GM12878 (cell line): ENCODE results near the gene GUK1. TPM values are rescaled to one million over a fixed set of nuclear protein-coding genes. Genes with fewer than 3 reads are reported as not detected.
A peak's percentile ranks its signal among the peaks of the same experiment; 100 is the strongest.

Experiments used
- ATAC-seq: fragments of 200-7000 bp; cut with Tn5 transposase; 3 replicates; pipeline ENCODE4 v1.9.1; 2020; ENCODE audit warnings: mild to moderate bottlenecking, moderate library complexity
- BruUV-seq: library from RNA; stranded (reverse); fragments of 400-500 nt; replicated peaks from 2 replicates; lab custom pipeline; 2021; lab: Mats Ljungman, UMichigan
- CTCF ChIA-PET: fragments of 300-600 bp; sonication (Branson Sonifier 250); formaldehyde crosslinking; extraction: SDS; loops from one replicate; lab custom pipeline; 2021; ENCODE audit warnings: inconsistent platforms; lab: Yijun Ruan, JAX
- POLR2A ChIA-PET: fragments of 350-600 bp; formaldehyde crosslinking; extraction: SDS; loops from one replicate; lab custom pipeline; 2021; ENCODE audit warnings: inconsistent platforms; lab: Charles Lee
- RAD21 ChIA-PET: fragments of 300-600 bp; sonication (Branson Sonifier 250); formaldehyde crosslinking; loops from one replicate; lab custom pipeline; 2023; ENCODE audit warnings: antibody characterized with exemption; ENCODE audit not compliant: unreplicated experiment; lab: Charles Lee
- SMC1A ChIA-PET: fragments of 300-600 bp; sonication (Branson Sonifier 250); formaldehyde crosslinking; loops from one replicate; lab custom pipeline; 2023; ENCODE audit not compliant: unreplicated experiment, uncharacterized antibody; lab: Charles Lee
- DNase-seq: peaks from one replicate; pipeline ENCODE4 v3.0.0-alpha.2; 2011; ENCODE audit warnings: low read depth, low spot score
- FAIRE-seq: peaks from 3 replicates; lab custom pipeline; 2011; peaks lifted over from hg19 to GRCh38; lab: Jason Lieb, UNC
- H2AFZ ChIP-seq: 2 replicates; pipeline ENCODE4 v1.6.0; 2011; ENCODE audit warnings: low read depth, low read length, control low read depth; ENCODE audit not compliant: control insufficient read depth
- H3K27ac ChIP-seq: 2 replicates; pipeline ENCODE4 v1.5.1; 2011; ENCODE audit warnings: control low read depth; ENCODE audit not compliant: control insufficient read depth, insufficient read depth
- H3K27me3 ChIP-seq, 2 experiments: replicated peaks in 1 of 2; 2 replicates each; pipeline versions ENCODE4 v1.6.0 to v1.6.1; 2011; ENCODE audit warnings: low read length in 1 of 2; ENCODE audit not compliant: control insufficient read depth in 2 of 2, insufficient read depth in 2 of 2
- H3K36me3 ChIP-seq, 2 experiments: 2 replicates each; pipeline ENCODE4 v1.5.1; 2011; ENCODE audit warnings: low read length in 1 of 2; ENCODE audit not compliant: control insufficient read depth in 2 of 2, insufficient read depth in 2 of 2
- H3K4me1 ChIP-seq: 2 replicates; pipeline ENCODE4 v1.6.1; 2011; ENCODE audit warnings: mild to moderate bottlenecking, low read length, moderate library complexity, mixed read lengths; ENCODE audit not compliant: control insufficient read depth, insufficient read depth
- H3K4me2 ChIP-seq: 2 replicates; pipeline ENCODE4 v1.6.0; 2011; ENCODE audit warnings: control low read depth; ENCODE audit not compliant: control insufficient read depth, insufficient read depth
- H3K4me3 ChIP-seq: fragments of 200-600 bp; sonication (generic); 2 replicates; pipeline ENCODE4 v1.5.1; 2016
- H3K79me2 ChIP-seq: 2 replicates; pipeline ENCODE4 v1.6.0; 2011; ENCODE audit warnings: low read length; ENCODE audit not compliant: control insufficient read depth, insufficient read depth
- H3K9ac ChIP-seq: 2 replicates; pipeline ENCODE4 v1.8.0; 2011; ENCODE audit warnings: low read length, control low read depth, mixed read lengths; ENCODE audit not compliant: control insufficient read depth, insufficient read depth
- H3K9me3 ChIP-seq: replicated peaks from 3 replicates; pipeline ENCODE4 v1.5.1; 2011; ENCODE audit warnings: mild to moderate bottlenecking, low read length; ENCODE audit not compliant: control insufficient read depth, insufficient read depth
- H4K20me1 ChIP-seq: 2 replicates; pipeline ENCODE4 v1.6.0; 2011; ENCODE audit not compliant: control insufficient read depth, insufficient read depth
- JUND ChIP-seq: IDR thresholded peaks from 2 replicates; pipeline ENCODE4 v1.6.1; 2012; ENCODE audit warnings: low read depth, mild to moderate bottlenecking, low read length, improper control_type of control experiment, moderate library complexity
- KDM1A ChIP-seq: fragments of 200-600 bp; sonication (generic); IDR thresholded peaks from 2 replicates; pipeline ENCODE4 v1.6.1; 2016; ENCODE audit warnings: borderline replicate concordance
- MEF2B ChIP-seq: fragments of 450-650 bp; IDR thresholded peaks from 2 replicates; pipeline ENCODE4 v1.6.1; 2018; ENCODE audit warnings: mild to moderate bottlenecking, moderate library complexity; ENCODE audit not compliant: partially characterized antibody, poor library complexity, severe bottlenecking
- POLR2AphosphoS5 ChIP-seq: IDR thresholded peaks from 2 replicates; pipeline ENCODE4 v1.6.1; 2011; ENCODE audit warnings: mild to moderate bottlenecking, low read length, inconsistent platforms
- WGBS: methylation state at CpG from one replicate; pipeline ENCODE4 v1.1.6; 2016; ENCODE audit warnings: low lambda C conversion rate; ENCODE audit not compliant: insufficient replicate concordance, insufficient coverage; ENCODE audit errors: missing lambda C conversion rate; 5-methylcytosine and 5-hydroxymethylcytosine counted together
- in situ Hi-C: fragments of 300-500 bp; cut with MboI; formaldehyde crosslinking; loops from 9 replicates; pipeline ENCODE4 v1.14.3; 2018; ENCODE audit warnings: mixed read lengths
- intact Hi-C: fragments of 100-400 bp; cut with micrococcal nuclease; formaldehyde crosslinking; loops from one replicate; pipeline ENCODE4 v1.14.2; 2022; ENCODE audit not compliant: unreplicated experiment
- polyA plus RNA-seq, 11 experiments: library from polyadenylated mRNA; depleted of rRNA in 4 of 11; unstranded in 6 of 11; stranded (reverse) in 5 of 11; fragments of >200 nt; fragmentation: Nextera tagmentation in 4 of 11; fragmentation: Illumina TruSeq in 1 of 11; extraction: Ambion mirVana in 4 of 11; extraction: Trizol in 1 of 11; gene quantifications; 1 replicate in 1 of 11; 2 replicates in 10 of 11; pipeline versions ENCODE4 v1.2.1 to v1.2.3, GENCODE V29; 2011 to 2016; ENCODE audit warnings: inconsistent platforms in 2 of 11, missing spikeins in 2 of 11, low read depth in 1 of 11
- total RNA-seq, 4 experiments: library from RNA; depleted of rRNA in 3 of 4; stranded (reverse); fragments of >200 nt in 3 of 4; fragmentation: Illumina TruSeq in 1 of 4; extraction: Trizol in 1 of 4; gene quantifications; 2 replicates each; pipeline versions ENCODE4 v1.2.1 to v1.2.3, GENCODE V29; 2013 to 2021

Gene GUK1
- total and polyA plus RNA-seq, 10 of the 15 experiments (the other 5 are each of a cell fraction or from before 2014, with no cell fraction given), result 6.3 to 357 (median 203) TPM

GRCh38 chr1:228123505-228123904, 16.6 kb upstream of the GUK1 start:
- SMC1A ChIA-PET, result interaction anchor here (1.2 to 1.4 kb wide), 2 partner anchors 8 to 13 kb away, joined by 3 to 4 read pairs; no protein-coding TSS in a partner anchor
- BruUV-seq, result no TSS peak

GRCh38 chr1:228125185-228125584, 14.9 kb upstream of the GUK1 start:
- Histone ChIP-seq H3K4me1 (no peaks in the 10 kb centered on the region), H3K27ac (no peak overlapping the region), H3K79me2 (no peaks in the 10 kb centered on the region), H3K4me3 (no peak overlapping the region), H3K36me3 (no peaks in the 10 kb centered on the region), H2AFZ (peak overlapping the region; percentile 33; the same call in 1 of the 2 replicates)
- ChIA-PET RAD21 (no interaction called here), SMC1A (no interaction called here), POLR2A (no interaction called here)
- intact Hi-C loops (no loop called here), in situ Hi-C loops (no loop called here)
- no peak for FAIRE-seq
- no peak for TF ChIP-seq POLR2AphosphoS5
- TF ChIP-seq, all 136 proteins: peak for 0
- BruUV-seq, result no TSS peak
- Histone ChIP-seq H3K27me3 (no peaks in the 10 kb centered on the region), H3K4me2 (no peak overlapping the region), H3K9ac (no peak overlapping the region), H4K20me1 (no peaks in the 10 kb centered on the region), H3K9me3 (no peaks in the 10 kb centered on the region; the same call in 2 of the 3 replicates)
- CTCF ChIA-PET, result interaction anchor here (1.2 to 2.3 kb wide), 3 partner anchors 10 to 126 kb away, joined by 4 to 10 read pairs (median 7); no protein-coding TSS in a partner anchor
- DNase-seq (no peak), ATAC-seq (0 out of 3 replicates have a peak, but pooled peaks have one; percentile 21)
- WGBS, result 70% methylated on average over 5 of the region's 5 CpGs

More at GRCh38 chr1:228123505-228123904, 16.6 kb upstream of the GUK1 start:
- intact Hi-C loops, result no loop called here
- WGBS, result 22% methylated on average over 2 of the region's 2 CpGs
- H3K9me3 ChIP-seq, result no peaks in the 10 kb centered on the region; the same call in 2 of the 3 replicates
- FAIRE-seq (no peak), DNase-seq (no peak), ATAC-seq (no peak)
- H2AFZ ChIP-seq, result no peak overlapping the region
- ChIA-PET RAD21 (no interaction called here), CTCF (interaction anchor here (0.7 to 2.2 kb wide), 5 partner anchors 12 to 124 kb away, joined by 3 to 7 read pairs (median 3); partner anchors contain the start of gene ARF1), POLR2A (interaction anchor here (0.6 to 0.7 kb wide), 2 partner anchors 14 to 361 kb away, joined by 3 to 4 read pairs; no protein-coding TSS in a partner anchor)
- H3K4me3 ChIP-seq, result no peak overlapping the region
- in situ Hi-C loops, result no loop called here
- no peaks in the 10 kb centered on the region for H4K20me1 ChIP-seq
- H3K27ac ChIP-seq, result no peak overlapping the region
- no peaks in the 10 kb centered on the region for H3K4me1 ChIP-seq
- H3K79me2 ChIP-seq, result no peaks in the 10 kb centered on the region
- no peak overlapping the region for H3K9ac ChIP-seq
- no peaks in the 10 kb centered on the region for H3K36me3 ChIP-seq
- no peaks in the 10 kb centered on the region for H3K27me3 ChIP-seq
- H3K4me2 ChIP-seq, result no peak overlapping the region
- TF ChIP-seq JUND (no peak), MEF2B (no peak), KDM1A (no peak)
- TF ChIP-seq, all 136 proteins: peak for 0
